Loucy (cell line): Measurements from ENCODE around the gene RNF224.

Source experiments
- H2AFZ ChIP-seq: fragments of 200-600 bp; sonication (generic); 2 replicates; pipeline ENCODE4 v1.6.0; 2016; ENCODE audit warnings: antibody characterized with exemption, mild to moderate bottlenecking, low read length, moderate library complexity
- H3F3A ChIP-seq: fragments of 200-600 bp; 2 replicates; pipeline ENCODE4 v1.6.0; 2016; ENCODE audit warnings: antibody characterized with exemption, low read depth, mild to moderate bottlenecking
- H3K27me3 ChIP-seq: fragments of 200-600 bp; sonication (generic); 2 replicates; pipeline ENCODE4 v1.6.1; 2014; ENCODE audit warnings: low read length, mild to moderate bottlenecking; ENCODE audit not compliant: insufficient read depth, poor library complexity, severe bottlenecking
- H3K36me3 ChIP-seq: fragments of 200-600 bp; sonication (generic); 2 replicates; pipeline ENCODE4 v1.6.1; 2016; ENCODE audit warnings: low read length; ENCODE audit not compliant: insufficient read depth
- H3K4me1 ChIP-seq: fragments of 200-600 bp; sonication (generic); 2 replicates; pipeline ENCODE4 v1.5.1; 2014; ENCODE audit warnings: low read length, mild to moderate bottlenecking; ENCODE audit not compliant: insufficient read depth, poor library complexity, severe bottlenecking
- H3K4me2 ChIP-seq: fragments of 200-600 bp; sonication (generic); 2 replicates; pipeline ENCODE4 v1.6.0; 2014; ENCODE audit warnings: antibody characterized with exemption, low read length, low read depth, mild to moderate bottlenecking; ENCODE audit not compliant: poor library complexity, severe bottlenecking
- H3K4me3 ChIP-seq: fragments of 200-600 bp; sonication (generic); 2 replicates; pipeline ENCODE4 v1.5.1; 2014; ENCODE audit warnings: low read length, mild to moderate bottlenecking, mixed read lengths; ENCODE audit not compliant: poor library complexity, severe bottlenecking
- H3K79me2 ChIP-seq: fragments of 200-600 bp; sonication (generic); 2 replicates; pipeline ENCODE4 v1.6.1; 2014; ENCODE audit warnings: low read length; ENCODE audit not compliant: insufficient read depth
- H3K9ac ChIP-seq: fragments of 200-600 bp; sonication (generic); 2 replicates; pipeline ENCODE4 v1.6.0; 2014; ENCODE audit warnings: mild to moderate bottlenecking, low read depth, low read length, moderate library complexity; ENCODE audit not compliant: poor library complexity, severe bottlenecking
- H3K9me2 ChIP-seq: fragments of 200-600 bp; sonication (generic); replicated peaks from 2 replicates; pipeline ENCODE4 v1.6.1; 2016; ENCODE audit warnings: low read depth, low read length, mixed read lengths
- H3K9me3 ChIP-seq: fragments of 200-600 bp; sonication (generic); 2 replicates; pipeline ENCODE4 v1.6.1; 2014; ENCODE audit warnings: mild to moderate bottlenecking, antibody characterized with exemption, low read length, low read depth; ENCODE audit not compliant: insufficient read depth
- H4K20me1 ChIP-seq: fragments of 200-600 bp; sonication (generic); 2 replicates; pipeline ENCODE4 v1.6.0; 2014; ENCODE audit warnings: antibody characterized with exemption, low read length, mild to moderate bottlenecking; ENCODE audit not compliant: insufficient read depth, poor library complexity, severe bottlenecking
- CTCF ChIP-seq: fragments of 200-600 bp; sonication (generic); conservative IDR thresholded peaks from 2 replicates; pipeline ENCODE4 v1.5.1; 2014; ENCODE audit warnings: mild to moderate bottlenecking, antibody characterized with exemption, low read length
- EZH2phosphoT487 ChIP-seq: fragments of 200-600 bp; IDR thresholded peaks from 2 replicates; pipeline ENCODE4 v1.6.1; 2018; ENCODE audit warnings: antibody characterized with exemption, mild to moderate bottlenecking, moderate library complexity, borderline replicate concordance

RNF224 gene

DNA sequence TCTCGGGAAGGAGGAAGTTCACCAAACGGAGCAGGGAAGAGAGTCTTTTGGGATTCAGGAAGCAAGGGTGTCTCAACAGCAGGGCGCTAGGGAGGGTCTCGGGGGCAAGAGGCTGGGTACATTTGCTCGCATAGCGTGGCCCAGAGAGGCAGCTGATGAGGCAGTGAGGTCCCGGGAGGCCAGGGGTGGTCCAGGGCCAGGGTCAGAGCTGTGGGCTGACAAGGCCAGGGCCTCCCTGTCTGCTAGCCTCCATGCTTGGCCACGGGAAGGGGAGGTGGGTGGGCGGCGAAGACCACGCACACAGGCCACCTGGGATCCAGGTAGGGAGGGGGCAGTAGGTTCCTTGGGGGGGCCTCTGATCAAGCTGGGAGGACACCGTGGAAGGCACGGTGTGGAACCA, 15.8 kb upstream of the RNF224 start:
- Histone ChIP-seq H3K9ac (no peak overlapping the region), H3K27me3 (no peaks in the 10 kb centered on the region), H3K79me2 (peaks cover 15% of the 10 kb centered on the region), H3F3A (no peaks in the 10 kb centered on the region), H3K4me1 (peaks cover 11% of the 10 kb centered on the region), H3K4me2 (no peak overlapping the region), H3K9me3 (no peaks in the 10 kb centered on the region), H3K9me2 (no peaks in the 10 kb centered on the region), H4K20me1 (peaks cover 5% of the 10 kb centered on the region), H3K36me3 (no peaks in the 10 kb centered on the region), H3K4me3 (no peak overlapping the region), H2AFZ (no peak overlapping the region)
- TF ChIP-seq CTCF (no peak), EZH2phosphoT487 (no peak)

DNA sequence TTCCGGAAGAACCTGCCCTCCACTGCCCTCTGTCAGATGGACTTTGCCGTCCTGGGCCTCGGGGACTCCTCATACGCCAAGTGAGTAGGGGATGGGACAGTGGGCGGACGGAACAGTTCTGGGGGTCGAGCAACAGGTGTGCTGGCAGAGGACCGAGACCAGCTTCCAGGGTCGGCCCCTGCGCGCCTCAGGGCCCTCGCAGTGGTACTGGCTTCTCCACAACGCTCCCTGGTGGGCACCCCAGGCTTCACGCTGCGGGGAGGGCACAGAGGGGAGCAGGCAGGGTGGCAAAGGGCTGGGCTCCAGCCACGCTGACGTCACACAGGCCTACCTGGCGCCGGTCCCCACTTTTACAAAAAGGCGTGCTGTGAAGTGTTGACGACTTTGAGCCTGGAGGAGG, 14.8 kb upstream of the RNF224 start:
- Histone ChIP-seq H3K9ac (no peak overlapping the region), H3K9me2 (no peaks in the 10 kb centered on the region), H3K9me3 (no peaks in the 10 kb centered on the region), H3K36me3 (no peaks in the 10 kb centered on the region), H3K4me1 (peaks cover 1% of the 10 kb centered on the region), H3K79me2 (peaks cover 5% of the 10 kb centered on the region; the same call in 1 of the 2 replicates), H3K4me2 (no peak overlapping the region), H3K27me3 (no peaks in the 10 kb centered on the region), H3K4me3 (no peak overlapping the region), H2AFZ (no peak overlapping the region), H3F3A (no peaks in the 10 kb centered on the region), H4K20me1 (no peaks in the 10 kb centered on the region)
- TF ChIP-seq EZH2phosphoT487 (no peak), CTCF (no peak; the same call in 1 of the 2 replicates)

GRCh38 chr9:137213160-137214060, 13.9 kb upstream of the RNF224 start:
- Histone ChIP-seq H3K36me3 (no peaks in the 10 kb centered on the region), H3F3A (no peaks in the 10 kb centered on the region), H3K9ac (no peak overlapping the region)

More at GRCh38 chr9:137213160-137214060, 13.9 kb upstream of the RNF224 start:
- H3K9me2 ChIP-seq: no peaks in the 10 kb centered on the region
- no peak overlapping the region for H3K4me3 ChIP-seq
- H3K4me2 ChIP-seq: no peak overlapping the region
- no peaks in the 10 kb centered on the region for H3K9me3 ChIP-seq
- H3K27me3 ChIP-seq: no peaks in the 10 kb centered on the region
- no peaks in the 10 kb centered on the region for H3K4me1 ChIP-seq
- no peaks in the 10 kb centered on the region for H3K79me2 ChIP-seq
- H4K20me1 ChIP-seq: no peaks in the 10 kb centered on the region
- no peak overlapping the region for H2AFZ ChIP-seq
- TF ChIP-seq CTCF (peak; percentile 25; the same call in 1 of the 2 replicates), EZH2phosphoT487 (no peak)
